ENCODE data around the gene NHSL1. TPM values are rescaled to one million over a fixed set of nuclear protein-coding genes. Genes with fewer than 3 reads are reported as not detected.

Gene NHSL1
- total RNA-seq, 1 donor from 2014 or later = 33.5 TPM

GRCh38 chr6:138443979-138444378, 55.3 kb downstream of the NHSL1 start:
- Histone ChIP-seq H3K9me3 (ENCODE audit: insufficient read depth, low read depth, low read length) (no peaks in the 10 kb centered on the region), H4K20me1 (ENCODE audit: insufficient read depth, low read length) (no peaks in the 10 kb centered on the region), H3K27ac (ENCODE audit: low read depth, low read length) (no peak overlapping the region), H3K4me3 (ENCODE audit: insufficient read depth, low read depth, low read length) (no peak overlapping the region), H3K27me3 (ENCODE audit: insufficient read depth, low read length) (no peaks in the 10 kb centered on the region), H3K4me1 (ENCODE audit: insufficient read depth, low read length) (no peaks in the 10 kb centered on the region), H3K9ac (ENCODE audit: low read length) (no peak overlapping the region), H2AFZ (ENCODE audit: low read depth, low read length) (no peak overlapping the region), H3K79me2 (ENCODE audit: insufficient read depth, low read length) (no peaks in the 10 kb centered on the region), H3K4me2 (ENCODE audit: low read length) (no peak overlapping the region), H3K36me3 (ENCODE audit: insufficient read depth, low read length) (peaks cover 3% of the 10 kb centered on the region)
- FAIRE-seq = no peak
- no peak for TF ChIP-seq EZH2 (IDR thresholded peaks at IDR 0.05; ENCODE audit: insufficient read depth, low read length)
- TF ChIP-seq, protein P1, sequence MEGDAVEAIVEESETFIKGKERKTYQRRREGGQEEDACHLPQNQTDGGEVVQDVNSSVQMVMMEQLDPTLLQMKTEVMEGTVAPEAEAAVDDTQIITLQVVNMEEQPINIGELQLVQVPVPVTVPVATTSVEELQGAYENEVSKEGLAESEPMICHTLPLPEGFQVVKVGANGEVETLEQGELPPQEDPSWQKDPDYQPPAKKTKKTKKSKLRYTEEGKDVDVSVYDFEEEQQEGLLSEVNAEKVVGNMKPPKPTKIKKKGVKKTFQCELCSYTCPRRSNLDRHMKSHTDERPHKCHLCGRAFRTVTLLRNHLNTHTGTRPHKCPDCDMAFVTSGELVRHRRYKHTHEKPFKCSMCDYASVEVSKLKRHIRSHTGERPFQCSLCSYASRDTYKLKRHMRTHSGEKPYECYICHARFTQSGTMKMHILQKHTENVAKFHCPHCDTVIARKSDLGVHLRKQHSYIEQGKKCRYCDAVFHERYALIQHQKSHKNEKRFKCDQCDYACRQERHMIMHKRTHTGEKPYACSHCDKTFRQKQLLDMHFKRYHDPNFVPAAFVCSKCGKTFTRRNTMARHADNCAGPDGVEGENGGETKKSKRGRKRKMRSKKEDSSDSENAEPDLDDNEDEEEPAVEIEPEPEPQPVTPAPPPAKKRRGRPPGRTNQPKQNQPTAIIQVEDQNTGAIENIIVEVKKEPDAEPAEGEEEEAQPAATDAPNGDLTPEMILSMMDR (IDR thresholded peaks at IDR 0.05; ENCODE audit: insufficient read depth, low read depth, low read length) = no peak
- Mint-ChIP-seq H3K36me3 (ENCODE audit: low read depth, unreplicated experiment) (peaks cover 3% of the 10 kb centered on the region), H3K27ac (ENCODE audit: unreplicated experiment) (no peak overlapping the region), H3K4me1 (ENCODE audit: low read depth, unreplicated experiment) (no peaks in the 10 kb centered on the region), H3K27me3 (ENCODE audit: low read depth, unreplicated experiment) (no peaks in the 10 kb centered on the region), H3K9me3 (ENCODE audit: unreplicated experiment) (no peaks in the 10 kb centered on the region), H3K4me3 (ENCODE audit: unreplicated experiment) (no peak overlapping the region)
- DNase-seq (ENCODE audit: low read depth) = no peak

- Histone ChIP-seq H3K79me2 (ENCODE audit: insufficient read depth, low read length) (no peaks in the 10 kb centered on the region), H3K4me3 (ENCODE audit: insufficient read depth, low read depth, low read length) (no peak overlapping the region), H2AFZ (ENCODE audit: low read depth, low read length) (no peak overlapping the region), H4K20me1 (ENCODE audit: insufficient read depth, low read length) (no peaks in the 10 kb centered on the region), H3K36me3 (ENCODE audit: insufficient read depth, low read length) (peaks cover 3% of the 10 kb centered on the region), H3K27ac (ENCODE audit: low read depth, low read length) (no peak overlapping the region), H3K27me3 (ENCODE audit: insufficient read depth, low read length) (no peaks in the 10 kb centered on the region), H3K4me2 (ENCODE audit: low read length) (no peak overlapping the region), H3K9ac (ENCODE audit: low read length) (no peak overlapping the region), H3K4me1 (ENCODE audit: insufficient read depth, low read length) (no peaks in the 10 kb centered on the region), H3K9me3 (ENCODE audit: insufficient read depth, low read depth, low read length) (no peaks in the 10 kb centered on the region)
- H3K27ac Mint-ChIP-seq (ENCODE audit: unreplicated experiment) = no peak overlapping the region
- FAIRE-seq (no peak), DNase-seq (ENCODE audit: low read depth) (no peak)
- no peak overlapping the region for H3K4me3 Mint-ChIP-seq (ENCODE audit: unreplicated experiment)
- no peaks in the 10 kb centered on the region for H3K27me3 Mint-ChIP-seq (ENCODE audit: low read depth, unreplicated experiment)
- no peaks in the 10 kb centered on the region for H3K9me3 Mint-ChIP-seq (ENCODE audit: unreplicated experiment)
- H3K4me1 Mint-ChIP-seq (ENCODE audit: low read depth, unreplicated experiment) = no peaks in the 10 kb centered on the region
- TF ChIP-seq, protein P1 (IDR thresholded peaks at IDR 0.05; ENCODE audit: insufficient read depth, low read depth, low read length) = no peak
- no peak for TF ChIP-seq EZH2 (IDR thresholded peaks at IDR 0.05; ENCODE audit: insufficient read depth, low read length)
- peaks cover 3% of the 10 kb centered on the region for H3K36me3 Mint-ChIP-seq (ENCODE audit: low read depth, unreplicated experiment)
These were observed 56.6 kb downstream of the NHSL1 start for GRCh38 chr6:138442663-138443062.

DNA sequence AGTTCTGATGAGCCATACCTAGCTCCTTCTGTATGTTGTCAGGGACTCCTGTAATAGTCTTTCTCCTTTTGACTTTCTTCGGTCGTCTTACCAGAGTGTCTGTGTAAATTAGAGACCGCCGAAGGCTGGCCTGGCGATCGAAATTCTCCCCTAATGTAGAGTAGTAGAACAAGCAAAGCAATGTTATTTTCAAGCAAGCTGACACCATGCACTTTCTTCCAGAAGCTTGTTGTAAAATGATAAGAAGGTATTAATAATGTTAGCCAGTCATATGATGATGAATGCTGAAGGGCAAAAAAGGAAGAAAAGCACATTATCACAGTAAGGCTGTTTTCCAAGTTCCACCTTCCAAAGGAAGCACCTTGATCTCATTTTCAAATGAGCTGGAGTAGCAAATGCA, 57.3 kb downstream of the NHSL1 start:
- H3K27ac ChIP-seq (ENCODE audit: low read depth, low read length) = no peak overlapping the region
- H3K9me3 ChIP-seq (ENCODE audit: insufficient read depth, low read depth, low read length) = no peaks in the 10 kb centered on the region
- Mint-ChIP-seq H3K4me1 (ENCODE audit: low read depth, unreplicated experiment) (no peaks in the 10 kb centered on the region), H3K9me3 (ENCODE audit: unreplicated experiment) (no peaks in the 10 kb centered on the region), H3K36me3 (ENCODE audit: low read depth, unreplicated experiment) (peaks cover 3% of the 10 kb centered on the region), H3K27ac (ENCODE audit: unreplicated experiment) (no peak overlapping the region), H3K4me3 (ENCODE audit: unreplicated experiment) (no peak overlapping the region), H3K27me3 (ENCODE audit: low read depth, unreplicated experiment) (no peaks in the 10 kb centered on the region)
- no peaks in the 10 kb centered on the region for H3K79me2 ChIP-seq (ENCODE audit: insufficient read depth, low read length)
- H4K20me1 ChIP-seq (ENCODE audit: insufficient read depth, low read length) = no peaks in the 10 kb centered on the region
- no peak overlapping the region for H2AFZ ChIP-seq (ENCODE audit: low read depth, low read length)
- H3K36me3 ChIP-seq (ENCODE audit: insufficient read depth, low read length) = peaks cover 3% of the 10 kb centered on the region
- H3K4me2 ChIP-seq (ENCODE audit: low read length) = no peak overlapping the region
- FAIRE-seq (no peak), DNase-seq (ENCODE audit: low read depth) (no peak)
- no peak overlapping the region for H3K9ac ChIP-seq (ENCODE audit: low read length)
- H3K4me1 ChIP-seq (ENCODE audit: insufficient read depth, low read length) = no peaks in the 10 kb centered on the region
- no peak for TF ChIP-seq EZH2 (IDR thresholded peaks at IDR 0.05; ENCODE audit: insufficient read depth, low read length)
- TF ChIP-seq, protein P1 (IDR thresholded peaks at IDR 0.05; ENCODE audit: insufficient read depth, low read depth, low read length) = no peak
- no peaks in the 10 kb centered on the region for H3K27me3 ChIP-seq (ENCODE audit: insufficient read depth, low read length)
- H3K4me3 ChIP-seq (ENCODE audit: insufficient read depth, low read depth, low read length) = no peak overlapping the region

Data from astrocyte (in vitro differentiated cells and primary cell).